ENCODE measurements around the gene MOV10L1. TPM values are rescaled to one million over a fixed set of nuclear protein-coding genes. Genes with fewer than 3 reads are reported as not detected.

MOV10L1 gene
- total and polyA plus RNA-seq, 9 donors = 0.94 to 6.3 (median 2.0) TPM

- 87 to 94% (median 90%) methylated on average over 15 of the region's 15 CpGs for WGBS, 3 donors
- intact Hi-C loops (cut with DNase I) = loop anchor here in 1 of 4 donors (10.0 kb wide), 1 partner anchor 65 kb away; the partner anchor contains the start of gene SELENOO
- DNase-seq = no peak
- no peaks in the 10 kb centered on the region for H3K27me3 ChIP-seq
- H3K36me3 ChIP-seq = no peaks in the 10 kb centered on the region
- H3K27ac ChIP-seq = no peak overlapping the region
- no peak overlapping the region for H3K4me3 ChIP-seq
- peaks cover 2% of the 10 kb centered on the region for H3K4me1 ChIP-seq (ENCODE audit: insufficient read depth)
- TF ChIP-seq CTCF (IDR thresholded peaks at IDR 0.05) = no peak
- TF ChIP-seq POLR2A (IDR thresholded peaks at IDR 0.05) = no peak
- no peak for TF ChIP-seq EP300 (IDR thresholded peaks at IDR 0.05)
- no peaks in the 10 kb centered on the region for H3K9me3 ChIP-seq
Observed at GRCh38 chr22:50139843-50140415, 50.1 kb downstream of the MOV10L1 start.

GRCh38 chr22:50140615-50141014, 50.8 kb downstream of the MOV10L1 start:
- H3K36me3 ChIP-seq = no peaks in the 10 kb centered on the region
- H3K9me3 ChIP-seq = no peaks in the 10 kb centered on the region
- intact Hi-C loops (cut with DNase I) = loop anchor here in 1 of 4 donors (10.0 kb wide), 1 partner anchor 64 kb away; the partner anchor contains the start of gene SELENOO
- no peak overlapping the region for H3K27ac ChIP-seq
- H3K4me3 ChIP-seq = no peak overlapping the region
- peaks cover 2% of the 10 kb centered on the region for H3K4me1 ChIP-seq (ENCODE audit: insufficient read depth)
- DNase-seq = no peak
- 40 to 67% (median 62%) methylated on average over 3 of the region's 3 CpGs for WGBS, 3 donors
- no peaks in the 10 kb centered on the region for H3K27me3 ChIP-seq
- TF ChIP-seq CTCF (IDR thresholded peaks at IDR 0.05) (no peak), POLR2A (IDR thresholded peaks at IDR 0.05) (no peak), EP300 (IDR thresholded peaks at IDR 0.05) (no peak)

GRCh38 chr22:50141462-50141861, 51.7 kb downstream of the MOV10L1 start:
- intact Hi-C loops (cut with DNase I) = loop anchor here in 1 of 4 donors (10.0 kb wide), 1 partner anchor 63 kb away; the partner anchor contains the start of gene SELENOO
- H3K4me3 ChIP-seq = no peak overlapping the region
- no peak overlapping the region for H3K27ac ChIP-seq
- peaks cover 2% of the 10 kb centered on the region for H3K4me1 ChIP-seq (ENCODE audit: insufficient read depth)
- DNase-seq = no peak
- no peaks in the 10 kb centered on the region for H3K9me3 ChIP-seq
- H3K36me3 ChIP-seq = no peaks in the 10 kb centered on the region
- WGBS, 3 donors = 43 to 62% (median 60%) methylated on average over 6 of the region's 6 CpGs
- H3K27me3 ChIP-seq = no peaks in the 10 kb centered on the region
- TF ChIP-seq POLR2A (IDR thresholded peaks at IDR 0.05) = no peak
- no peak for TF ChIP-seq EP300 (IDR thresholded peaks at IDR 0.05)
- no peak for TF ChIP-seq CTCF (IDR thresholded peaks at IDR 0.05)

- WGBS, 3 donors = 8 to 19% (median 9%) methylated on average over 11 of the region's 11 CpGs
- Histone ChIP-seq H3K4me3 (no peak overlapping the region), H3K27ac (no peak overlapping the region), H3K36me3 (no peaks in the 10 kb centered on the region), H3K9me3 (no peaks in the 10 kb centered on the region), H3K4me1 (ENCODE audit: insufficient read depth) (peaks cover 2% of the 10 kb centered on the region), H3K27me3 (no peaks in the 10 kb centered on the region)
- intact Hi-C loops (cut with DNase I) = loop anchor here in 1 of 4 donors (10.0 kb wide), 1 partner anchor 63 kb away; the partner anchor contains the start of gene SELENOO
- DNase-seq = no peak
- TF ChIP-seq POLR2A (IDR thresholded peaks at IDR 0.05) (no peak), EP300 (IDR thresholded peaks at IDR 0.05) (no peak), CTCF (IDR thresholded peaks at IDR 0.05) (no peak)
Observed at GRCh38 chr22:50141891-50142363, 52.1 kb downstream of the MOV10L1 start.
